ENCODE measurements around the gene RNASEL. TPM values are rescaled to one million over a fixed set of nuclear protein-coding genes. Genes with fewer than 3 reads are reported as not detected.

Gene RNASEL
- total RNA-seq, 1 experiment from 2014 or later, result 1.2 TPM

GRCh38 chr1:182580736-182581135, 8.3 kb downstream of the RNASEL start:
- no TSS peak for BruUV-seq (replicated peaks)
- TF ChIP-seq TCF7L2 (IDR thresholded peaks at IDR 0.05; ENCODE audit: low read depth, low read length) (no peak), SIN3A (IDR thresholded peaks at IDR 0.05; ENCODE audit: borderline replicate concordance, insufficient read depth, low read depth, low read length) (no peak), POLR2AphosphoS5 (IDR thresholded peaks at IDR 0.05; ENCODE audit: low read depth, low read length) (no peak), REST (IDR thresholded peaks at IDR 0.05; ENCODE audit: insufficient read depth in 1 of 2, low read depth in 2 of 2, low read length in 1 of 2) (no peak), CTCF (IDR thresholded peaks at IDR 0.05) (no peak)
- H3K27ac ChIP-seq (ENCODE audit: low read length), result no peak overlapping the region
- no peak overlapping the region for H3K4me3 ChIP-seq (ENCODE audit: low read depth in 2 of 2, low read length in 2 of 2)
- no peak for ATAC-seq
- intact Hi-C loops (cut with micrococcal nuclease; ENCODE audit: unreplicated experiment), result no loop called here
- no peaks in the 10 kb centered on the region for H3K27me3 ChIP-seq (ENCODE audit: control insufficient read depth, insufficient read depth, low read length)
- no peaks in the 10 kb centered on the region for H3K4me1 ChIP-seq (ENCODE audit: control insufficient read depth, insufficient read depth, low read length)
- POLR2A ChIA-PET, result no interaction called here
- H3K36me3 ChIP-seq (ENCODE audit: control insufficient read depth, insufficient read depth, low read length), result no peaks in the 10 kb centered on the region
- CTCF ChIA-PET, result no interaction called here
- in situ Hi-C loops (cut with HindIII; ENCODE audit: low pct_unique_long_range_greater_than_20kb, low sequenced_read_pairs), result no loop called here
- no peaks in the 10 kb centered on the region for H3K9me3 ChIP-seq (ENCODE audit: control insufficient read depth, insufficient read depth, low read depth, low read length)
- no peak for DNase-seq (ENCODE audit: low read depth, low spot score)

GRCh38 chr1:182575540-182576149, 13.4 kb downstream of the RNASEL start:
- no peak for ATAC-seq
- CTCF ChIA-PET, result no interaction called here

More at GRCh38 chr1:182575540-182576149, 13.4 kb downstream of the RNASEL start:
- intact Hi-C loops (cut with micrococcal nuclease; ENCODE audit: unreplicated experiment) (no loop called here), in situ Hi-C loops (cut with HindIII; ENCODE audit: low pct_unique_long_range_greater_than_20kb, low sequenced_read_pairs) (no loop called here)
- H3K4me1 ChIP-seq (ENCODE audit: control insufficient read depth, insufficient read depth, low read length), result no peaks in the 10 kb centered on the region
- BruUV-seq (replicated peaks), result no TSS peak
- no peak overlapping the region for H3K4me3 ChIP-seq (ENCODE audit: low read depth in 2 of 2, low read length in 2 of 2)
- H3K9me3 ChIP-seq (ENCODE audit: control insufficient read depth, insufficient read depth, low read depth, low read length), result no peaks in the 10 kb centered on the region
- no peaks in the 10 kb centered on the region for H3K36me3 ChIP-seq (ENCODE audit: control insufficient read depth, insufficient read depth, low read length)
- no peaks in the 10 kb centered on the region for H3K27me3 ChIP-seq (ENCODE audit: control insufficient read depth, insufficient read depth, low read length)
- no peak for DNase-seq (ENCODE audit: low read depth, low spot score)
- POLR2A ChIA-PET, result interaction anchor here (0.5 kb wide), 1 partner anchor 146 kb away, joined by 3 read pairs; no protein-coding TSS in a partner anchor
- TF ChIP-seq TCF7L2 (IDR thresholded peaks at IDR 0.05; ENCODE audit: low read depth, low read length) (no peak), CTCF (IDR thresholded peaks at IDR 0.05) (no peak), POLR2AphosphoS5 (IDR thresholded peaks at IDR 0.05; ENCODE audit: low read depth, low read length) (no peak), REST (IDR thresholded peaks at IDR 0.05; ENCODE audit: insufficient read depth in 1 of 2, low read depth in 2 of 2, low read length in 1 of 2) (no peak), SIN3A (IDR thresholded peaks at IDR 0.05; ENCODE audit: borderline replicate concordance, insufficient read depth, low read depth, low read length) (no peak)
- H3K27ac ChIP-seq (ENCODE audit: low read length), result no peak overlapping the region

Data from Panc1 (cell line).